GM18861 (cell line): ENCODE data around the gene RPL38.

Source experiments
- ATAC-seq: cut with Tn5 transposase; IDR thresholded peaks from one replicate; pipeline ENCODE4 v1.9.1; 2021; ENCODE audit not compliant: unreplicated experiment

The RPL38 gene

DNA sequence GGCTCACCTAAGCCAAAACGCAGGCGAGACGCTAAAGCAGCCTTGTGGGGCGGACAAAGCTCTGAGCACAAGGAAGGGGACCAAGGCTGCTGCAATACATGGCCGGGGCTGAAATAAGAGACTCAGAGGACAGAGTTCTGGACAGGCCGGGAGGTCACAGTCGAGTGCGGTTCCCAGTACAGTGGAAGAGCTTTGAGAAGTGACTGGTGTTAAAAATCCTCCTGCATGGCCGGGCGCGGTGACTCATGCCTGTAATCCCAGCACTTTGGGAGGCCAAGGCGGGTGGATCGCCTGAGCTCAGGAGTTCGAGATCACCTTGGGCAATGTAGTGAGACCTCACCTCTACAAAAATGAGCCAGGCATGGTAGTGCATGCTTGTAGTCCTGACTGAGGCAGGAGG is 20.4 kb downstream of the RPL38 start:
- no peak for ATAC-seq

DNA sequence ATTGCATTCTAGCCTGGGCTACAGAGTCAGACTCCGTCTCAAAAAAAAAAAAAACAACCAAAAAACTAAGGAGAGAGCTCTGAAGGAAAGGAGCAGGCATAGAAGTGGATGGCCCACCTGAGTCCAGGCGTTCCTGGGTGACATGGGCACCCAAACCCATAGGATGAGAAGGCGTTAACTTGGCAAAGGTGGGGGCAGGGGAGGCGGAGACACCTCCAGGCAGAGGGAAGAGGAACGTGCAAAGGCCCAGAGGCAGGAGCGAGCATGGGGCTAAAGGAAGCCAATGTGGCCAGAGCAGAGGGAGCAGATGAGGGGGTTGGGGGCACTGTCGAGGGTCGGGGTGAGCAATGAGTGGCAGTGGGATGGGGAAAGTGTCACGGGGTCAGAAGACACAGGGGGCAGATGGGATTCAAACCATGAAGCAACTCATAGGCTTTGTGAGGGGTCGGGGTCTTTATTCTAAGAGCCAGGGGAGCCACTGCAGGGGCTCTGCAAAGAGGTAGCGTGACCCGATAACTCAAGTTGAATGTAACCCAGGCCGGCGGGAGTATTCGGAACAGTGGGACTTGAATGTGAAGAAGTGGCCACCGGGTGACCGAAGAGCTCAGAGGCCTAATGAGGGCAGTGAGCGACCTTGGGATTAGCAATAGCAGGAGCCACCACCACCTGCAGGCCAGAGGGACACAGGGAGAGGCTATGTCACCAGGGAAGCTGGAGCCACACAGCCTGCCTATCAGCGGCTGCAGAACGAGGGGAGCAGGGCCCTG is 21.7 kb downstream of the RPL38 start:
- no peak for ATAC-seq

DNA sequence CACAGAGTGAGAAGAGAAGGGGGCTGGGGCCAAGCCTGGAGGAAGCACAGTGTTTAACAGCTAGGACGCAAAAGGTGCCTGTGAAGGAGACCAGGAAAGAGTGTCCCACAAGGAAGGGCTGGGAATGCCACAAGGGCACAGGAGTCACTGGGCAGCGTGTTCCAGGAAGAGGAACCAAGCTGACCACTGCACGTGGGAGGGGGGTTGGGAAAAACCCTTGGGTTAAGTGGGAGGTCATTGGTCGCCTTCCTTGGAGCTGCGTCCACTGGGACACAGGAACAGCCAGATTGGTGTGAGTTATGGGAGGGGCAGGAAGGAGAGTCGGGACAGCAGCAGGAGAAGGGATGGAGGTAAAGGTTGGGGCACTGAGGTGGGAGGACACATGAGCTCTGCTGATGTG is 22.8 kb downstream of the RPL38 start:
- no peak for ATAC-seq

DNA sequence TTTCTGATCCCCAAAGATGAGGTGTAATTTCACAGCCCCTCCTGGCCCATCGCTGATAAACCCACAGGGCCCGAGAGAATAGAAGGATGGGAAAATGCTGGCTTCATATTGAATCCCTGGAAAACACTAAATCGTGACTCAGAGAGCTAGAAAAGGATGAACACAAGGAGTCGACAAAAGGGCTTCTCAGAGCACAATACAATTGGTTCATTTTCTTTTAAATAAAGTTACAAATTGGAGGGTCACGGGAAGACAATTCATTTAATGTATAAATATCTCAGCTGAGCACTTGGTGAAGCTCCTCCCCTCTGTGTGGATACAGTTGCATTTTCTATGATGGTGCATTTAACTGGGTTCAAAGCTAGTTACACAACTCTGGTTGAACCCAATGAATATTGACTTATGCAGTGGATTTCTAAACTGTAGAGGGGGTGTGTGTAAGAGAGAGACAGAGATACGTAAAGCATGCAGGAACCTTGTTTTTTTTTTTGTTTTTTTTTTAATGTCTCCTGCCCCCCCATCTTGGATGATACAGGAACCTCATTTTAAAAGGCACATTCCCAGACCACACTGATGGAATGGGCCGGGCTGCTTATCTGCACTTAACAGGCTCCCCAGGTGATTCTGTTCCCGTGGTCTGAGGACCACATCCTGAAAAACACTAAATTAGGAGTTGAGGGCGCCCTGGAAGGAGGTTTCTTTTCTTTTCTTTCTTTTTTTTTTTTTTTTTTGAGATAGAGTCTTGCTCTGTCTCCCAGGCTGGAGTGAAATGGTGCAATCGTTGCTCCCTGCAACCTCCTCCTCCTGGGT is 24.0 kb downstream of the RPL38 start:
- no peak for ATAC-seq

DNA sequence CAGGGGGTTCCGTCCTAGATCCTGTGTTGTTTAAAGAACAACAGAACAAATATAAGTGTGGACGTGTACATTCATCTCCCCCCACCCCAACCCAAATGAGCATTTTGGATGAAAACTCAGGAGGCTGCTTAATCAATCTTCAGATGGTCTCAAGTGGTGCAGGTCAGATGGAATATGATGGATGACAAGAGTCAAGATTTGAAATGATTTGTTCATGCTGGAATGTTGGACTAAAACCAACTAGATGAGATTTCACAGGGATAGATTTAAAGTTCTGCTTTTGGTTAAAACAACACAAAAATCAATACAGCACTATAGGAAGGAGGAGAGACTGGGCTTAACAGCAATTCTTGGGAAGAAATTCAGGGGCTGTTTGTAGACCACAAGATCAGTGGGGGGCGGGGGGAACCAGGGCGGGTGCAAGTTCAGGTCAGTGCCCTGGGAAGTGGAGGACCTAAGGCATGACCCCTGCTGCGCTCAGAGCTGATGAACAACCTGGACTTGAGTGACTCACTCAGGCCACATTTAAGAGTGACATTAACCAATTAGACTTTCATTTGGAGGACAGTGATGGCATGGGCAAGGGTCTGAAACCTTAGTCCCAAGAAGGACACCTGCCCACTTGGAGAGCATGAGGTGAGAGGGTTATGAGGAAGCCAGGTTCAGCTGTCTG is 25.0 kb downstream of the RPL38 start:
- ATAC-seq, result no peak

DNA sequence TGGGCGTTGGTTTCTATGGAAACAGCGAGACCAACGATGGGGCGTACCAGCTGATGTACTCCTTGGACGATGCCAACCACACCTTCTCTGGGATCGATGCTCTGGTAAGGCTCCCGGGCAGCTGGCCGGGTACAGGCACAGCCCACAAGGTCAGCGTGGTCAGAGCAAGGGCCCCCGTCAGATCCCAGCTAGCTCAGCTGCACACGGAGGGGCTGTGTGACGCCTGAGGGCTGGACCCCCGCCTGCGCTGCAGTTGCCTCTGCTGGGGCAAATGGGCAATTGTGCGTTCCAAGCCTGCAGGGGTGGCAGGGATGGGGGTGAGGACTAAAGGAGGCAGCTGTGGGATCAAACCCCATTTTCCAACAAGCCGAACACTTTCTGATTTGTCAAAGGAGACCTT is 27.4 kb downstream of the RPL38 start:
- ATAC-seq, result no peak

DNA sequence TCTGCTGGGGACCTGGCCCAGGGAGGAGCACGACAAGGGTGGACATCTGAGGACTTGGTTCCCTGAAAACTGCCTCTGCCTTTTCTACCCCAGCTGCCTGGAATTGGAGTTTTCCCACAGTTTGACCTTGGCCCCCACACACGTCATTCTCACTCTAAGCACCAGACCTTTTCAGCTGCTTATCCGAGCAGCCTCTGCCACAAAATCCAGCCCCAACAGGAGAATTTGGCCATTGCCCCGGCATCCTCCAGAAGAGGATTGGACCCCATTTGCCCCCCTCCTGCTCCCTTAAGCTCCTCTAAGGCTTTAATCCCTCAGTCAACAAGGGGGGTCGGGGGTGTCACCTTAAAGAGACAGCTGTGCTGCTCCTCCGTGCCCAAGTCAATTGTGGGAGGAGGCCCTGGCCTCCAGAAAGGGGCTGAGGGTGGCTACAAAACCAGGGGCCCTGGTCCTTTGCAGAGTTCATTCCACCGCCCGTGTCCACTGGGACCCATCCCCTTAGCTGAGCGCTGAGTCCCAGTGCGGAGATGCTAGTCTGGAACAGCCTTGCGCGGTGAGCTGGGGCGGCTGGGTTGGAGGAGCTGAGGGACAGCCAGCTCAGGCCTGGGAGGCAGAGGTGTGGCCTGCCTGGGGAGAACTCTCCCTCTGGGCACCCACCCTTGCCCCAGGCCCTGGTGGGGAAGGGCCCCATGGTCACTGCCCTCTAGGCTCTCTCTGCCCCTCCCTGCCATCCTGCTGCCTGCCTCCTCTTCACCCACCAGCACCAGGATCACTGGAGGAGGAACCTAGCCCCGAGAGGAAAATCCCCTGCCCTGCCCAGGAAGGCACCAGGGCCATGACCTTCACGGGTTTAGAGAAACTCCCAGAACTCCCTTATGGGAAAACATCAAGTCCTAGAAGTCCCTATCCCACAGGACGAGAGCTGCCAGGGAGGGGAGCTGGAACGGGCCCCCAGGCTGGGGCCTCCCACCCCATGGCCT is 28.7 kb downstream of the RPL38 start:
- no peak for ATAC-seq

DNA sequence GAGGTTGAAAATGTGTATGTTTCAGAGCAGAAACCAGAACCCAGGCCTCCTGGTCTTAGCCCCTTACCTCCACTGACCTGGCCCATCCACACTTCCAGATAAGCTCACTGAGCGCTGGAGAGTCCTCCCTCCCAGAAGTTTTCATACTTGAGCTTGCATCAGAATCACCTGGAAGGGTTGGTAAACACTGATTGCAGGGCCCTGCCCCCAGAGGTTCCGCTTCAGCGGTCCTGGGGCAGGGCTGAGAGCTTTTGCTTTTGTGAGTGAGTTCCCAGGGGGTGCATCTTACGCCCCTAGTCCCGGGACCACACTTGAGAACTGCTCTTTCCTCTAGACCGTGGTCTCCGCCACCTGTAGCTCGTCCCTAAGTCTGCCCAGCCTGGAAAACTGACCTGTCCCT is 30.5 kb downstream of the RPL38 start:
- no peak for ATAC-seq

DNA sequence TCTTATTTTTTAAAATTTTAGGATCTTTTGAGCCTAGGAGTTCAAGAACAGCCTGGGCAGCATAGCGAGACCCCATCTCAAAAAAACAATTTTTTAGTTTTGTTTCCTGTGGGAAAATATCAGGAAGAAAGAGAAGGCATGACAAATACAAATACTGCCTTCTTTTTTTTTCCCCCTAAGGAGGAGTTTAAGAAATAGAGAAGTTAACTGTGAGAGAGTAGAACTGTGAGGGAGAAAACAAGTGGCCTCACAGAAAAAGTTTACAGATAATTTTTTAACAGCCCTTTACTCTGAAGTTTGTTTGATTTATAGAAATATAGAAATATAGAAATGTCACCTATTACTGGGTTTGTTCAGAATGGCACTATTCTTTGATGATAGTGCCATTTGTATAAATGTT is 31.0 kb downstream of the RPL38 start:
- ATAC-seq, result no peak

DNA sequence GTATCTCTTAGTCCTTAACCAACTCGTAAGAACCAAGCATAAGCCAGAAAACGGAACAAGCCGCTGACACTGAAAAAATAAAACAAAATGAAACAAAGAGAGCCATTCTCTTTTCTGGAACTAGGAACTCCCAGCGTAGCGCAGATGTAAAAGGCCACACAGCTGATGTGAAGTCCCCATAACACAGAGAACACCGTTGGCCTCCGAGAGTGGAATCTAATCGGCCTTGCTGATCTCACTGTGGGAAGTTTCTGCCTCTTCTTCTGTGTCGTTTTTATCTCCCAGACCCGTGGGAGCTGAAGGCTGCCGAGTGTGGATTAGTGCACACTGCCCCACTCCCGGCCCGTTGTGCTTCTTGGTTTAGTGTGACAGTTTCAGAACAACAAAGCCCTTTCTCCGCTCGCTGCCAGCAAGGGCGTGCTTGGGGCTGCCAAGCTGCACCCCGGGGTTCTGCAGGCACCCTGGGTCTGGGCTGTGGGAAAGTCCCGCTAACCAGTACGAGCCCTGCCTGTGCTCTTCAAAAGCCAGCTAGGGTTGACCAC is 31.6 kb downstream of the RPL38 start:
- ATAC-seq, result no peak

DNA sequence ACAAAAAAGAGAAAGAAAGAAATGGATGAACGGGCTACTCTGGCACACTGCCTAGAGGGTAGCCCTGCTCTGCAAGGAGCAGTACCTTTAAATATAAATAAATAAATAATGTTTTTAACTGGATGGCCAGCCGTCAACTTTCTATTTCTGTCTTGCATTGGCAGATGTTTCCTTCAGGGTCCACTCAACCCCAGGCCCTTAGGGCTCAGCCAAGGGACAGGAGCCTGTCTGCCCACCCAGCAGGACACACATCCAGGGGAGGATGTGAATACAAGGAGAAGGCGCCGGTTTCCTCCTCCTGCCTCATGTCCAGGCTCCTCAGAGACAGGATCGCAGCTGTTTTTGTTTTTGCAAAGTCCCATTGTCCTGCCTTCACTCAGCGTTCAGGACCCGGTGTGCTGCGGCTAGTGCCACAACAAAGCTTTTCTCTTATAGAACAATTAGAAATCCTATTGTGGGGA is 32.5 kb downstream of the RPL38 start:
- ATAC-seq, result no peak

DNA sequence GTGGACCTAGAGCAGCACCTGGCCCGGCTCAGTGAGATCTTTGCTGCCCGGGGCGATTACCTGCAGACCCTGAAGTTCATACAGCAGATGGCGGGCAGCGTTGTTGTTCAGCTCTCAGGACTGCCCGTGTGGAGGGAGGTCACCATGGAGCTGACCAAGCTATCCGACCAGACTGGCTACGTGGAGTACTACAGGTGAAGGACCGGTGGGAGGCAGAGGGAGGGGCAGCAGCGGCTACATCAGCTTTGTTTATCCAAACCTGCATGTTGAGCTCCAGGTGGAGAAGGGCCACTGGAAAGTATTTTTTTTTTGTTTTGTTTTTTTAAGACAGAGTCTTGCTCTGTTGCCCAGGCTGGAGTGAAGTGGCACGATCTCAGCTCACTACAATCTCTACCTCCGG is 33.8 kb downstream of the RPL38 start:
- no peak for ATAC-seq

DNA sequence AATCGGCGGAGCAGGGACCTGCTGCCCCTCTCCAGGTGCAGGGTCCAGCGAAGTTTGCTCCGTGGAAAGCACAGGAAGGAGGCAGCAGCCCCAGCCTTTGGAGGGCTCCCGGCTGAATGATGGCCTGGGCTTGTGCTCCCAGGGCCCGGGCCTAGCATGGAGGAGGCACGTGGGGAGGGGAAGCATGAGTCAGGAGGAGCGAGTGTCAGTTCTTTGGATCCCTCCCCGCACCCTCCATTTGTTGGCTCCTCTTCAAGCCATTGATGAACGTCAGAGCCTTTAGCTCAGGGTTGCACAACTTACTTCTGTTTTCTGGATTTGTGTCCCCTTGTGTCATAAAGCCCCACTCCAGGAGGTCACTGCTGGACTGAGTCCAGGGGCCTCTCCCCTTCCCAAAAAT is 35.7 kb downstream of the RPL38 start:
- ATAC-seq, result no peak

DNA sequence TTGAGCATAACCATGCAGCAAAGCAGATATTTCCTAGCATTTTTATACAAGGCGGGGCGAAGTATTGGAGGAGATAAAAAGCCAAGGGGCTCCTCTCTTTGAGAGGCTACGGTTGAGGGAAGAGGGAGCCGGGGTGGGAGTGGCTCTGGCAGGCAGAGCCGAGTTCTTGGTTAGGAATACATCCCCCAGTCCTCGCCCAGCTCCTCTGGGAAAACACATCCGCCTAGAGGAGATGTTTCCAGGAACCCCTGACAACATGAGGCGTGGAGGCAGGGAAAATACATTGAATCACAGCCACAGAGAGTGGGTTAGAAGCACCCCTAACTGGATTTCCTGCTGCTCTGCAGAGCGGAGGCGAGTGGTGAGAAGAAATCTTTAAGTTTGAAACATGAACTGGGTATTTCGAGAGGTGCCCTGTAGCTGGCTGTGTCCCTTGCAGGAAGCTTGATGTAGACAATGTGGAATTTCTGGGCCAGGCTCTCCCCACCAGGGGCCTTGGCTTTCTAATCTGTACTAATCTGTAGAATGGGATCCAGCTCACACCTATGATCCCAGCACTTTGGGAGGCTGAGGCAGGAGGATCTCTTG is 37.2 kb downstream of the RPL38 start:
- ATAC-seq, result no peak

DNA sequence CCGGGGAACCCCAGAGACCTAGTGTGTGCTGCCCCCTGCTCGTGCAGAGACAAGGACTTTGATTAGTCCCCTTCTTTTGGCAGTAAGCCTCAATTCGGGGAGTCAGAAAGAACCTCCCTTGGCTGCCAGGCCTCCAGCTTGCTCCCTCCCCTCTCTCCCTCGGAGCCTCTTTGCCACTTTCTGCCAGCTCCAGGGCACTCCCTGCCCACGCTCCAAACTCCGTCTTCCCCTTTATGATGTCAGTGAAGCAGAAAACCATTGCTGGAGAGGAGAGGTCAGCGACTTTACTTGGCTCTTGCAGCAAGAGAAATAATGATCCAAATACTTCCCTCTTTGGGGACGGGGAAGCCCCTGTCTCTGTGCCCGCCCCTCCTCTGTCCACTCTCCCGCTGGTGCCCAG is 38.0 kb downstream of the RPL38 start:
- ATAC-seq, result no peak

DNA sequence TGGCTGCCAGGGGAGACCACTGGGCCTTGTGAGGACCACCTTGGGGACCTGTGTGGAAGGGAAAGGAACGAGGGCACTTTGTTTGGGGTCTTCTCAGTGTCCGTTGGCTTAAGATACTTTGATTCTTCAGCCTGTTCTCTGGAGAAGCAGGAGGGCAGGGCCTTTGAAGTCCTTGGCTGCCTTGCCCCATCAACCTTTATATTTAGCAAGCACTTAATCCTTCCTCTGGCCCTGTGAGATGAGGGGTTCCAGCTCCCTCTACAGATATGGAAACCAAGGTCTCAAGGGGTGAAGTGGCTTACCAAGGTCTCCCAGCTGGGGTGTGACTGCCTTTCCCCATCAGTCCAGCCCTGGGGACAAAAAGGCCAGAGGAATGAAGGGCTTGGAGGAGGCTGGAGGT is 38.4 kb downstream of the RPL38 start:
- no peak for ATAC-seq

DNA sequence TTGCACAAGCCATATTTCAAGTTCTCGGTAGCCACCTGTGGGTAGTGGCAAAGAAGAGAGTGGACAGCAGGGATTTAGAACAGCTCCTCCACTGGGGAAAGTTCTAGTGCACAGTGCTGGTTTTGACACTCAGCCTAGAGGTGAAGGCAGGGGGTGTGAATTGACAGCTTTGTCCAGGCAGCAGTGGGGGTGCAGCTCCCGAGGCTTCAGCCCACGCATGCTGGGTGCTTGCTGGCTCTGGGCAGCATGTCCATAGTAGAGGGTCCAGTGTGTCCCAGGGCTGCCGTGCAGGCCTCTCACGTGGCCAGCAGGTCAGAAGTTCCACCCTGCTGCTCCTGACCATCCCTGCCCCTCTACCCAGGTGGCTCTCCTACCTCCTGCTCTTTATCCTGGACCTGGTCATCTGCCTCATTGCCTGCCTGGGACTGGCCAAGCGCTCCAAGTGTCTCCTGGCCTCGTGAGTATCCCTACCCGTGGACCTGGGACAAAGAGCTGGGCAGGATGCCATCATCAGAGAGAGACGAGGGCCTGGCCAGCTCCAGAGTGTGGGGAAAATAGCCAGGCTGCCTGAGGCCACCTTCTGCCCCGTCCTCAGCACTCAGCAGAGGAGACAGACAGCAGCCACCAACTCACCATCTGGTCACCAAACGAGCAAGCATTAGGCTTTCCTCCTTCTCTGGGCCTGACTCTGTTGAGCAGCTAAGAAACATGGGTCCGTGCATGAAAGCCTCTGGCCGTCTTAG is 39.7 kb downstream of the RPL38 start:
- no peak for ATAC-seq

DNA sequence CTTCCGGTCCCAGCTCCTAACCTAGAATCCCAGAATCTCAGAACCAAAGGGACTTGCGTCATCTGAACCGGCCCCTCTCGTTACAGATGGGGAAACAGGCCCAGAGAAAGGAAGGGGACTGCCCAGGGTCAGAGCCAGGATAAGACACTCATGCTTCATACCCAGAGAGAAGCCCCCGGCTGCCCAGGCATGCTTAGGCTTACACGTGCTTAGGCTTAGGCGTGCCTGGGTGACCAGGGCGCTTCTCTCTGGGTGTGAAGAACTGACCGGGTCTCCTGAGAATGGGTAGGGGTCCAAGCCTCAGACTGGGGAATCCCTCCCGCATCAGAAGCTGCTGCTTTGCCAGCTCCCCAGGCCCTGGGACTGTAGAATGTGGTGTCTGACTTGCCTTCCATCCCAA is 40.6 kb downstream of the RPL38 start:
- no peak for ATAC-seq

DNA sequence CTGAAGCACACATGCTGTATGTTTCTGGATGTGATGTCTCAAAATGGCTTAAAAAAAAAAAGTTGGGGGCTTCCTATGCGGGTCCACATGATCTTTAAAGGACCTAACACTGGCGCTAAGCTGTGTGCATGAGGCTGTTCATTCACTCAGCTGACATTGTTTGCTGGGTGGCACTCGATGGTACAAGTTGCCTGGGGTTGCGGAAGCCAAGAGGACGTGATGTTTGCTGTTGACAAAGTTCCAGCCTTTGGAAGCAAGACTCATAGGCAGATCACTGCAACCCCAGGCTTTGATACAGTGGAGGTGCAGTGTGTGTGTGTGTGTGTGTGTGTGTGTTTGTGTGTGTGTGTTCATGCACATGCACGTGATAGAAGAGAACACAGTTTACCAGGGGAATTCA is 41.1 kb downstream of the RPL38 start:
- no peak for ATAC-seq
